Right lobe of liver (tissue), 4 donors: ENCODE data around the gene HPS4.

Source experiments
- CTCF ChIP-seq, 4 donors: fragments of 200-600 bp in 3 of 4; fragments of 450-650 bp in 1 of 4; IDR thresholded peaks; one replicate each; pipeline versions ENCODE4 v1.5.1 to v1.8.0; 2016 to 2022; ENCODE audit warnings: antibody characterized with exemption in 4 of 4, mild to moderate bottlenecking in 2 of 4
- POLR2A ChIP-seq: fragments of 450-650 bp; IDR thresholded peaks from one replicate; pipeline ENCODE4 v1.6.1; 2017; ENCODE audit warnings: antibody characterized with exemption, mild to moderate bottlenecking
- donor health status: DM: no; HTN: no; CAD: no.
- donor health status: DM: no; HTN: no; CAD: no.
- donor health status: DM: no; HTN: yes; CAD: no.

GRCh38 chr22:26418620-26419019 is 65.0 kb downstream of the HPS4 start:
- TF ChIP-seq CTCF (IDR thresholded peaks at IDR 0.05) (no peak), POLR2A (no peak)
